ENCODE data around the gene NQO2. TPM values are rescaled to one million over a fixed set of nuclear protein-coding genes. Genes with fewer than 3 reads are reported as not detected.
"Not testable (repeated sequence)": the region's sequence is repeated elsewhere in the genome, so short reads cannot be mapped to it uniquely, and the experiment has no call there.

The NQO2 gene
- total RNA-seq, 2 donors from 2014 or later = 27.9 to 34.3 TPM

DNA sequence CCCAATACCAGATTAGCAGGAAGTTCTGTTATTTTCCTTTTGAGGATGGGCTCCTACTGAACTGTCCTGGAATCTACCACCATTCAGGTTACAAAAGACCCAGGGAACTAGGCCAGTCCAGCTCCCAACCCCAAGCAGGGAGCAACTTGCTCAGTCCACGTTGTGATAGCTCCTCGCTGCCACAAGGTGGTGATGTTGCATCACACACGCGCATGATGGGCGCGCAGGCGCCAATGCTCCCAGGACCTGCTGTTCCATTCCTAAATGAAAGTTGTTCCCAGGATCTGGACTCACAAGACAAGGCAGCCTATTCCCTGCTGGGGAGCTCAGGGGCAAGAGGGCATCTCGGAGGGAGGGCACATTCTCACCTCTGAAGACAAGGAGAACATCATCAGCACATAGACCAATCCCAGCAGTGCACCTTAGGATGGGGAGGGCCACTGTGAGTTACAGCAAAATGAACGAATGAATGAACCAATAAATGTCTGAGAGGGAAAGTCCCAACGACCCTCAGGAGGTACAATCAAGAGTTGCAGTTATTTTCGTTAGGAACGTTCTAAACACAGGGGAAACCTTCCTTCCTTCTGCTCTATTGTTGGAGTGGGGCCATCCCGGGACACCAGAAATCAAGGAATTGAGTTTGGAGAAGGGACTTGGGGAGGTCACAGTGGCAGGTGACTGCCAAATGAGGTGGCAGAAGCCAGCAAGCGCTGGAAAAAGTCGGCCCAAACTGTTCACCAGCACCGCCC, 1.3 kb upstream of the NQO2 start:
- not testable (repeated sequence) for H3K27me3 ChIP-seq (replicated peaks; ENCODE audit: insufficient read depth); H3K9me3 ChIP-seq; H3K36me3 ChIP-seq; H3K4me3 ChIP-seq; H3K4me1 ChIP-seq (replicated peaks); DNase-seq (ENCODE audit: low spot score)
- intact Hi-C loops (cut with DNase I) = loop anchor here (2.0 kb wide), 1 partner anchor 56 kb away; no protein-coding TSS in a partner anchor
- 2% methylated on average over 15 of the region's 16 CpGs for WGBS
- TF ChIP-seq, protein P1, sequence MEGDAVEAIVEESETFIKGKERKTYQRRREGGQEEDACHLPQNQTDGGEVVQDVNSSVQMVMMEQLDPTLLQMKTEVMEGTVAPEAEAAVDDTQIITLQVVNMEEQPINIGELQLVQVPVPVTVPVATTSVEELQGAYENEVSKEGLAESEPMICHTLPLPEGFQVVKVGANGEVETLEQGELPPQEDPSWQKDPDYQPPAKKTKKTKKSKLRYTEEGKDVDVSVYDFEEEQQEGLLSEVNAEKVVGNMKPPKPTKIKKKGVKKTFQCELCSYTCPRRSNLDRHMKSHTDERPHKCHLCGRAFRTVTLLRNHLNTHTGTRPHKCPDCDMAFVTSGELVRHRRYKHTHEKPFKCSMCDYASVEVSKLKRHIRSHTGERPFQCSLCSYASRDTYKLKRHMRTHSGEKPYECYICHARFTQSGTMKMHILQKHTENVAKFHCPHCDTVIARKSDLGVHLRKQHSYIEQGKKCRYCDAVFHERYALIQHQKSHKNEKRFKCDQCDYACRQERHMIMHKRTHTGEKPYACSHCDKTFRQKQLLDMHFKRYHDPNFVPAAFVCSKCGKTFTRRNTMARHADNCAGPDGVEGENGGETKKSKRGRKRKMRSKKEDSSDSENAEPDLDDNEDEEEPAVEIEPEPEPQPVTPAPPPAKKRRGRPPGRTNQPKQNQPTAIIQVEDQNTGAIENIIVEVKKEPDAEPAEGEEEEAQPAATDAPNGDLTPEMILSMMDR (IDR thresholded peaks at IDR 0.05) = peak; percentile 21 to 87 (median 72)
- H3K27ac ChIP-seq = peak overlapping the region; percentile 23 to 81

- DNase-seq (ENCODE audit: low spot score) = no peak
- no peaks in the 10 kb centered on the region for H3K36me3 ChIP-seq
- intact Hi-C loops (cut with DNase I) = loop anchor here (2.0 kb wide), 1 partner anchor 56 kb away; no protein-coding TSS in a partner anchor
Observed at GRCh38 chr6:2998998-2999617, 586 bp upstream of the NQO2 start.

DNA sequence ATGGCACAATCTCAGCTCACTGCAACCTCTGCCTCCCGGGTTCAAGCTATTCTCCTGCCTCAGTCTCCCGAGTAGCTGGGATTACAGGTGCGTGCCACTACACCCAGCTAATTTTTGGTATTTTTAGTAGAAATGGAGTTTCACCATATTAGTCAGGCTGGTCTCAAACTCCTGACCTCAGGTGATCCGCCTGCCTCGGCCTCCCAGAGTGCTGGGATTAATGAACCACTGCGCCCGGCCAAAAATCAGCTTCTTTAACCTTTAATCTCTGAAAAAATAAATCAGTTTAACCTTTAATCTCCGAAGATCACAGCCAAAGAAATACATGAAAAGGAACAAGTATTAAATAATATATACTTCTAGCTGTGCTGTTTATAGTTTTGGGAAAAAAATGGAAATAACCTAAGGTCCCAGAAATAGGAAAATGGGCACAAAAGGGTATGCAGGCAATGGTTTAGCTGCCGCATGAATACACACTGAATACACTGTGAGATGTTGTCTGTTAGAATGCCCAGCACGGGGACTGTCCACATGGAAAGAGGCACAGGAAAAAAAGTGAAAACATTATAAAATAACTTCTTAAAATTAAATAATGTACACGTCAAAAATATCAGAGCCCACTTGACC, 1.6 kb downstream of the NQO2 start:
- peaks cover 4% of the 10 kb centered on the region for H3K4me1 ChIP-seq (replicated peaks)
- H3K27ac ChIP-seq = no peak overlapping the region
- WGBS = 94% methylated on average over 11 of the region's 11 CpGs
- TF ChIP-seq POLR2A (IDR thresholded peaks at IDR 0.05) (no peak), POLR2AphosphoS5 (IDR thresholded peaks at IDR 0.05) (no peak)
- TF ChIP-seq, protein P1 (IDR thresholded peaks at IDR 0.05) = no peak
- H3K27me3 ChIP-seq (replicated peaks; ENCODE audit: insufficient read depth) = no peaks in the 10 kb centered on the region
- no peak overlapping the region for H3K4me3 ChIP-seq
- intact Hi-C loops (cut with DNase I) = no loop called here
- no peaks in the 10 kb centered on the region for H3K9me3 ChIP-seq
- H3K36me3 ChIP-seq = no peaks in the 10 kb centered on the region
- no peak for DNase-seq (ENCODE audit: low spot score)

More at GRCh38 chr6:2998998-2999617, 586 bp upstream of the NQO2 start:
- Histone ChIP-seq H3K4me3 (peak overlapping the region; percentile 68 to 86), H3K4me1 (replicated peaks) (peaks cover 4% of the 10 kb centered on the region), H3K9me3 (no peaks in the 10 kb centered on the region), H3K27me3 (replicated peaks; ENCODE audit: insufficient read depth) (no peaks in the 10 kb centered on the region), H3K27ac (peak overlapping the region; percentile 81 to 83)
- TF ChIP-seq POLR2A (IDR thresholded peaks at IDR 0.05) = no peak
- TF ChIP-seq, protein P1 (IDR thresholded peaks at IDR 0.05) = no peak
- 1% methylated on average over 30 of the region's 30 CpGs for WGBS

DNA sequence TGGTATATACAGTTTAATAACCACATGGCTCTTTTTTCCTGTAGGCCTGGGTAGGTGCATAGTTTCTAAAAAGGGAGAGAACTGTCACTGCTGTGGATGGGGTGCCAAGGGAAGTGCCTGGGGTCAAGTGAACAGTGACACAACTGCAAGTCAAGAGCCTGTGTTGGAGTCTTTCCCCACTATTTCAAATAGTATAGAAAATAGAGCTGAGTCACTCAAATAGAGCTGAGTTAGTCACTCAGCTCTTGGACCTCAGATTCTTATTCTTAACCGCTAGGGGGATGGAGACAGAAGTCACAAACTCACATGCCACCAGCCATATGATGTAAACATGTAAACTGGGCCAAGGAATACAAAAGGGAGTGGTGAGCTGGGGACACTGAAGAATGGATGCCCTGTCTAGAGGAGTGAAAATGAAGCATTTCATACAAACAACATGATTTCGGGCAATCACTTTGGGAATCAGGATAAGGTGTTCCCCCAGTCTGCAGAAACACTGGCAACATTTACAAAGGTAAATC, 2.1 kb downstream of the NQO2 start:
- intact Hi-C loops (cut with DNase I) = no loop called here
- Histone ChIP-seq H3K4me1 (replicated peaks) (peaks cover 4% of the 10 kb centered on the region), H3K9me3 (no peaks in the 10 kb centered on the region), H3K27ac (no peak overlapping the region), H3K36me3 (no peaks in the 10 kb centered on the region), H3K27me3 (replicated peaks; ENCODE audit: insufficient read depth) (no peaks in the 10 kb centered on the region), H3K4me3 (no peak overlapping the region)
- no peak for DNase-seq (ENCODE audit: low spot score)
- no peak for TF ChIP-seq POLR2A (IDR thresholded peaks at IDR 0.05)
- TF ChIP-seq, protein P1 (IDR thresholded peaks at IDR 0.05) = peak; percentile 9 to 52 (median 35)
- peak; percentile 73 for TF ChIP-seq POLR2AphosphoS5 (IDR thresholded peaks at IDR 0.05)
- WGBS = 58% methylated on average over 2 of the region's 2 CpGs

DNA sequence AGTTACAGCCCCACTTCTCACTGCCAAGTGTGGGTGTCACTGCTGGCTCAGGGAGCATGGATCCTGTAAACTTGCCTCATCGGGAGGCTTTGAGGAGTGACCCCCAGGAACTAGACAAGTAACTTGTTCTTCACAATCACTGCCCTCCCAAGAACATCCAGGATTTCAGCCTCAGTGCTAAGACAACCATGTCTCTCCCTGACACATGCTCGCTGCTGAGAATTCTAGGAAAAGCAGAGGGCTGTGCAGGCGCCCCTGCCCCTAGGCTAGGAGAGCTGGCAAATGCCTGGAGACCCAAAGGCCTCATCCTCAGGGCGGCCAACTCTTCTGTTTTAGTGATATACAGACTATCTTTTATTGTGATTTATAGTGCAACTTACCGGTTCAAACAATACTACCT, 3.5 kb downstream of the NQO2 start:
- H3K36me3 ChIP-seq; H3K4me1 ChIP-seq (replicated peaks); H3K9me3 ChIP-seq; H3K4me3 ChIP-seq; DNase-seq (ENCODE audit: low spot score); H3K27ac ChIP-seq; intact Hi-C loops (cut with DNase I); H3K27me3 ChIP-seq (replicated peaks; ENCODE audit: insufficient read depth): not testable (repeated sequence)
- WGBS = 73% methylated on average over 4 of the region's 5 CpGs

Measured in prostate gland (tissue), 2 donors.